SW 1271 (cell line): ENCODE measurements around the gene GPR6.

Experiments used
- DNase-seq, 2 experiments: peaks; one replicate each; lab custom pipeline; 2025; lab: John Stamatoyannopoulos, UW

The GPR6 gene

DNA sequence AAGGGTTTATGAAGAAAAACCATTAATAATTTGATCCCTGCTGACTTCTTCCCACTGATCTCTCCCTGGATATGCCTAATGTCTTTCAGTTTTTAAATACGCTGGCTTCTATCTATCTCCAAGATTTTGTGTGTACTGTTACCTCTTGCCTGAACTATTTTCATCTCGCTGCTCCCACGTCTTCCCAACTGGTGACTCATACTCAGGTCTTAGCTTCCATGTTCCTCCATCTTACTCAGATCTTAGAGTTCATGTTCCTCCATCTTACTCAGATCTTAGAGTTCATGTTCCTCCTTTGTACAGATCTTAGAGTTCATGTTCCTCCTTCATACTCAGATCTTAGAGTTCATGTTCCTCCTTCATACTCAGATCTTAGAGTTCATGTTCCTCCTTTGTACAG lies 21.6 kb downstream of the GPR6 start:
- DNase-seq, result no peak

GRCh38 chr6:110002676-110003075 lies 24.6 kb downstream of the GPR6 start:
- no peak for DNase-seq

GRCh38 chr6:110013386-110013785 lies 35.3 kb downstream of the GPR6 start:
- no peak for DNase-seq

GRCh38 chr6:110015206-110015605 lies 37.1 kb downstream of the GPR6 start:
- DNase-seq, result no peak

DNA sequence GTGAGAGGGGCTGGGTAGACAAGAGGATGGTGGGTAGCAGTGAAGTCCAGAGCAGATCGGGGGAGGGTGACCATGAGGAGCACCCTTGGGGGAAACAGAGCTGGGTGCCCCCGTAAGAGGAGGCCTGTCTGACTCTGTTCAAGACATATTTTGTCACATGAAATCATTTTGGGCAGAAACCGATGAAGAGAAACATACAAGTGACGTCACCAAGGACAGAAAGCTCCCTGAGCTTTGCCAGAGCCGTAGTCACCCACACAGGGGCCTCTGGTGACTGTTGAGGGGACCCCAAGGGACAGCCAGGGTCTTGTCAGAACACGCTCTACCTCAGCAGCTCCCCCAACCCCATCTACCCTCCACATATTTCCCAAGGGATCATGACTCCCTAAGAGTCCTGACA lies 39.2 kb downstream of the GPR6 start:
- no peak for DNase-seq

DNA sequence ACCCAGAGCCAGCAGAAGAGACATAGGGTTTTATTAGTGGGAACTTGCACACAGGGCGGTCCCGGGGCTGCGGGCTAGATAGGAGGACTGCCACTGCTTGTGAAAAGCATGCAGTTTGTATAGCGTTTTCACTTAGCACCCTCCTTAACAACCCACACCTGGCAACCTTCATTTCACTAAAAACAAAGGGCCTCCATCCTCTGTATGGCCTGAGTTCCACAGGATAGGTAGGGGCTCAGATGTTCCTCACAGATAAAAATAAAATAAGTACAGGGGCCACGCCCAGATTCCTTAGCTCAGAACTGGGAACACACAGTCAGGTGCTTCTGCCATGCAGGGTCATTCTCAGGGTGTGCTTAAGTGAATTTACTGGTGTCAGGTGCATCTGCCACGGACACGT lies 39.8 kb downstream of the GPR6 start:
- DNase-seq, result no peak

DNA sequence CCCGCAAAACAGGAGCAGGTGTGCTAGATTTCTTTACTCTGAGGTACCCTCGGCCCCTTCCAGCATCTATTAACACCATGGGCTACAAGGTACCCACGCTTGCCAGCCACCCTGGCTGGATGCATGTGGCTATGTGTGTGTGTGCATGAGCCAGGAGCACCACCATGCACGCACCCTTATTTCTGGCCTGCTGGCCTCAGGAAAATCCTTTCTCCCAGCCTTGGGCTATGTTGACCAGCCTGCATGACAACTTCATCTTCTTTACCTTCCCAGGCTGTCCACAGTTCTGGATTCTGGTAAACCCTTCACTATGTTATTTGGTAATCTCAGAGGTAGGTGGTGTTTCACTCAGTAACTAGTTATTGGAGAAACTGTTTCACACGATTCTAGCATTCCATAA lies 40.4 kb downstream of the GPR6 start:
- DNase-seq, result no peak

DNA sequence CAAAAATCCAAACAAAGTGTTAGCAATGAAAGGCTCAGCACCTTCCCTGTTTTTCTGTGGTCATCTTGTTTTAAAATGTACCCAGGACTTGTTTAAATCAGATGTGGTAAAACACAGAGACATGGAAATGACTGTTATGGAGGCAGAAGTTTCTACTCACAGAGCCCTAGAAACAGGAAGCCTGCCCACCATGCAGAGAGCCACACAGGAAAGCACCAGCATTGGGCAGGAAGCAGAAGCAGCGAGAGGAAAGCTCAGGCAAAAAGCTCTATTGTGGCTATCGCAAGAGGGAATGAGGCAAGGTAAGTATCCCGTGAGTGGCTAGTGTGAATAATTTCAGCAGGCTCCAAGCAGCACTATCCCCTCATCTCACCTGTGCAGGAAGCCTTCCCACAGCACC lies 42.8 kb downstream of the GPR6 start:
- DNase-seq, result no peak

DNA sequence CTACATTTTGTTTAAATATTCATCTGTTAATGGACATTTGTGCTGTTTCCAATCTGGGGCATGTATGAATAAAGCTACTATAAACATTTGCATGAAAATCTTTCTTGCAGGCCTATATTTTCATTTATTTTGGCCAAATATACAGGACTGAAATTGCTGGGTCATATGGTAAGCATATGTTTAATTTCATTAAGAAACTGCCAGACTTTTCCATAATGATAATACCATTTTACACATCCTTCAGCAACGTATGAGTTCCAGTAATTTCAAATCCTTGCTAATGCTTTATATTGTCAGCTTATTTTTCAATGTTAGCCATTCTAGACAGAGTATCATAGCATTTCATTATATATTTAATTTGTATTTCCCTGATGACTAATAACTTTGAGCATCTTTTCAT lies 51.0 kb downstream of the GPR6 start:
- no peak for DNase-seq
